GM13976 (cell line): ENCODE measurements around the gene THOC7.

Experiments used
- DNase-seq: peaks from one replicate; pipeline ENCODE4 v3.0.0; 2012; ENCODE audit warnings: low spot score
- CTCF ChIP-seq: IDR thresholded peaks from 2 replicates; pipeline ENCODE4 v1.5.1; 2012; ENCODE audit warnings: borderline replicate concordance, mild to moderate bottlenecking; ENCODE audit not compliant: insufficient read depth; ENCODE audit errors: extremely low read depth, missing control alignments, control extremely low read depth
- in situ Hi-C: fragments of 300-500 bp; cut with MboI; formaldehyde crosslinking; loops from one replicate; pipeline ENCODE4 v1.12.0; 2022; ENCODE audit warnings: low sequenced_read_pairs, mixed read lengths, inconsistent platforms; ENCODE audit not compliant: unreplicated experiment

THOC7 gene

DNA sequence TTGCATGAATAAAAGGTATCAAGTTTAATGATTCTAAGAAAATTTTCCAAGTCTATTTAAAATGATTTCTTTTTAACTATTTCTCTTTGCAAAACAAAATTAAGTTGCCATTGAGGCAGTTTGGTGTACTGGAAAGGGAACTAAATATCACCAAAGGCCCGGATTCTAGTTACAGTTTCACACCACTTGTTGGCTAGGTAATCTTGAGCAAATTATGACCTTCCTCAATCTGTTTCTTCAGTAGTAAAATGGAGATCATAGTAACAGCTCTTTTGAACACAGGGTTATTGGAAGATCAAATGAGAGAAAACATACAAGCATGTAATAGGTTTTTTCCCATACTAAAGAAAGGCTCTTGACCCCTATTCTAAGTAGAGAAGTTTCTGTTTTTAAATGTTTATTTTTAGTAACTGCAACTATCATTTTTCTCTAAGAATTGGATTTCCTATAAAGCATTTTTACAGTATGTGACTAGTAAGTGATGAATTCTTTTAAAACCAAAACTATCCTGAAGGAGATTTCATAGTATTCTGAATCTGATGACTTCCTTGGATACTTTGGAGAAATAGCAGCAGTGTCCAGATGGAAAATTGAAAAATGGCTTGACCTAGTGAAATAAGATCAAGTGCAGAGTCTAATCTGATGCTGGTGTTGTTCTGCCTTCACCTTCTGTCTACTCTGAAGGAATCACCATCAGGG is 32.9 kb upstream of the THOC7 start:
- no peak for TF ChIP-seq CTCF
- in situ Hi-C loops = no loop called here
- DNase-seq = peak; percentile 32

GRCh38 chr3:63895422-63896189 is 32.0 kb upstream of the THOC7 start:
- TF ChIP-seq CTCF = no peak

DNA sequence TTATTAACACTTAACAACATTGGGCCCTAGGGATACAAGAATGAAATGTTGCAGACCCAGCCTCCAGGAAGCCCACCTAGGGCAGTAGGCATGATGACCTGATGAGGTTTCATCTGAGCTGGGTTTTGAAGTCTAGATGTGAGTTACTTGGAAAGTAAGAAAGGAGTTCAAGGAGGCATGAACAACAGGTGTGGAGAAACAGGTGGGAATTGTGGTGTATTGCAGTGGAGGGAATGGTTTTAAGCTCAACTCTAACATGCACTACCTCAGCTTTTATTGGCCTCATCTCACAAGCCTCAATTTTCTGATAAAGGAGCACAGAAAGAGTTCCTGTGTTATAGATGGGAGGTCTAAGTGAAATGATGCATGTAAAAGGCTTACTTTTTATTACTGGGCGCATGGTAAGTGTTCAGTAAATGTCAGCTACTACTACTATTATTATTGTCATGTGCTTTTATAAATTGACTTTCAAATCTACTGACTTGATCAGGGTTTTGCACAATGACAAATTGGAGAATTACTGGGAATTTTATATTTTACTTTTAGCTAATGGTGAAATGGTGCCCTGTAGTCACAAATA is 29.3 kb upstream of the THOC7 start:
- DNase-seq = no peak
- in situ Hi-C loops = no loop called here
- no peak for TF ChIP-seq CTCF

More at GRCh38 chr3:63895422-63896189, 32.0 kb upstream of the THOC7 start:
- in situ Hi-C loops = no loop called here
- no peak for DNase-seq

- TF ChIP-seq CTCF = no peak
- in situ Hi-C loops = no loop called here
- DNase-seq = no peak
These were observed 27.9 kb upstream of the THOC7 start for GRCh38 chr3:63891518-63891917.

GRCh38 chr3:63886858-63887257 is 23.3 kb upstream of the THOC7 start:
- TF ChIP-seq CTCF = no peak
- DNase-seq = no peak
- in situ Hi-C loops = no loop called here

GRCh38 chr3:63880653-63881052 is 17.0 kb upstream of the THOC7 start:
- no peak for DNase-seq
- in situ Hi-C loops = no loop called here
- TF ChIP-seq CTCF = no peak
